Smooth muscle cell of the pulmonary artery (primary cell): Measurements from ENCODE around the gene PTHLH. TPM values are rescaled to one million over a fixed set of nuclear protein-coding genes. Genes with fewer than 3 reads are reported as not detected.

ENCODE experiments used
- total RNA-seq: library from RNA; depleted of rRNA; stranded (reverse); fragments of >200 nt; gene quantifications from 2 replicates; pipeline ENCODE4 v1.2.3, GENCODE V29; 2014

PTHLH gene
- total RNA-seq, result 1.6 and 6.1 TPM in 2 replicates

DNA sequence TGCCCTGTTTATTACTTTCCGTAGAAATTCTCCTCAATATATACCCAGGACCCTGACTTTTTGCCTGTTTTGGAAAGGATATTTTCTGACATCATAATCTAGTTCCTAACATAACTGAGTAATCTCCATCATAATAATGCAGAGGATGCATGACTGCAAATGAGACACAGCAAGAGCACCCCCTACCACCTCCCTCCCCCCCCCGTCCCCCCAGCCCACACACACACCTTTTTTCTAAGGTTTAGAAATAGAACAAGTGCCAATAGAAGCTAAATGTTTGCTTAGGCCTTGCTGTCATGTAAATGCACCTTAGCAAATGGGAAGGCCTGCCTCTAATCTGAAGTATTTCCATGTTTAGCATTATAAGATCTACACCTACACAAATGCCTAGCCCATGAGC is at the start of gene PTHLH:
TSS of gene PTHLH (minus strand) at position 13 of the 400 bp plus-strand sequence. CDS start 3,239 bp downstream, outside the sequence.

Other genes with a start within 250 kb of the PTHLH start
- 32.2 and 35.6 TPM in 2 replicates for gene KLHL42, start 192.5 kb downstream of the PTHLH start, total RNA-seq
- gene MANSC4, start 192.5 kb downstream of the PTHLH start, total RNA-seq, result not detected in 2 replicates
- gene CCDC91, start 217.7 kb upstream of the PTHLH start, total RNA-seq, result 20.9 and 22.9 TPM in 2 replicates